ENCODE data around the gene POU5F1. TPM values are rescaled to one million over a fixed set of nuclear protein-coding genes. Genes with fewer than 3 reads are reported as not detected.

The POU5F1 gene
- total RNA-seq, 2 experiments from 2014 or later = 0.44 to 0.86 TPM

- Histone ChIP-seq H3K36me3 (ENCODE audit: insufficient read depth, low read length) (no peaks in the 10 kb centered on the region), H3K9me3 (ENCODE audit: low read length) (no peaks in the 10 kb centered on the region), H2AFZ (ENCODE audit: low read length) (peak overlapping the region; percentile 53), H3K27ac (ENCODE audit: low read depth, low read length, poor library complexity, severe bottlenecking) (no peak overlapping the region), H3K9me2 (ENCODE audit: insufficient read depth, low read length) (no peaks in the 10 kb centered on the region), H4K20me1 (ENCODE audit: insufficient read depth, low read length) (no peaks in the 10 kb centered on the region), H3K4me2 (ENCODE audit: low read length) (peak overlapping the region; percentile 55), H3K79me2 (ENCODE audit: insufficient read depth, low read depth, low read length) (no peaks in the 10 kb centered on the region), H3K4me1 (ENCODE audit: insufficient read depth, low read length, poor library complexity, severe bottlenecking) (peaks cover 21% of the 10 kb centered on the region), H3K4me3 (ENCODE audit: low read depth, low read length, poor library complexity, severe bottlenecking) (peak overlapping the region; percentile 64)
- TF ChIP-seq CTCF (conservative IDR thresholded peaks at IDR 0.05; ENCODE audit: low read length) = no peak
- TF ChIP-seq EZH2phosphoT487 (IDR thresholded peaks at IDR 0.05; ENCODE audit: borderline replicate concordance, low read depth, low read length) = no peak
- ChIA-PET POLR2A (interaction anchor here (0.6 to 2.2 kb wide), 3 partner anchors 21 to 418 kb away, joined by 3 to 5 read pairs (median 5); partner anchors contain the start of genes CCHCR1 and TCF19), CTCF (ENCODE audit: unreplicated experiment) (no interaction called here)
- intact Hi-C loops (cut with micrococcal nuclease; ENCODE audit: unreplicated experiment) = no loop called here
- no TSS peak for BruUV-seq (replicated peaks)
- peak; percentile 86 for DNase-seq (ENCODE audit: low spot score)
Observed at GRCh38 chr6:31180500-31180899, 10.0 kb upstream of the POU5F1 start.

GRCh38 chr6:31179896-31180295, 9.4 kb upstream of the POU5F1 start:
- Histone ChIP-seq H3K4me1 (ENCODE audit: insufficient read depth, low read length, poor library complexity, severe bottlenecking) (peaks cover 21% of the 10 kb centered on the region), H3K9me3 (ENCODE audit: low read length) (no peaks in the 10 kb centered on the region), H3K36me3 (ENCODE audit: insufficient read depth, low read length) (no peaks in the 10 kb centered on the region), H2AFZ (ENCODE audit: low read length) (peak overlapping the region; percentile 23), H4K20me1 (ENCODE audit: insufficient read depth, low read length) (no peaks in the 10 kb centered on the region), H3K9me2 (ENCODE audit: insufficient read depth, low read length) (no peaks in the 10 kb centered on the region), H3K4me3 (ENCODE audit: low read depth, low read length, poor library complexity, severe bottlenecking) (peak overlapping the region; percentile 64), H3K79me2 (ENCODE audit: insufficient read depth, low read depth, low read length) (no peaks in the 10 kb centered on the region), H3K27ac (ENCODE audit: low read depth, low read length, poor library complexity, severe bottlenecking) (no peak overlapping the region), H3K4me2 (ENCODE audit: low read length) (peak overlapping the region; percentile 55)
- intact Hi-C loops (cut with micrococcal nuclease; ENCODE audit: unreplicated experiment) = no loop called here
- TF ChIP-seq EZH2phosphoT487 (IDR thresholded peaks at IDR 0.05; ENCODE audit: borderline replicate concordance, low read depth, low read length) (no peak), CTCF (conservative IDR thresholded peaks at IDR 0.05; ENCODE audit: low read length) (no peak)
- ChIA-PET CTCF (ENCODE audit: unreplicated experiment) (no interaction called here), POLR2A (interaction anchor here (1.5 kb wide), 1 partner anchor 22 kb away, joined by 5 read pairs; the partner anchor contains the start of genes CCHCR1 and TCF19)
- BruUV-seq (replicated peaks) = no TSS peak
- no peak for DNase-seq (ENCODE audit: low spot score)

- no peak overlapping the region for H3K27ac ChIP-seq (ENCODE audit: low read depth, low read length, poor library complexity, severe bottlenecking)
- ChIA-PET POLR2A (interaction anchor here (1.5 kb wide), 1 partner anchor 21 kb away, joined by 5 read pairs; the partner anchor contains the start of genes CCHCR1 and TCF19), CTCF (ENCODE audit: unreplicated experiment) (no interaction called here)
- H3K4me2 ChIP-seq (ENCODE audit: low read length) = 0 out of 2 replicates have a peak overlapping the region, but pooled peaks have one; percentile 35
- no TSS peak for BruUV-seq (replicated peaks)
- no peaks in the 10 kb centered on the region for H3K79me2 ChIP-seq (ENCODE audit: insufficient read depth, low read depth, low read length)
- H3K36me3 ChIP-seq (ENCODE audit: insufficient read depth, low read length) = no peaks in the 10 kb centered on the region
- no peaks in the 10 kb centered on the region for H3K9me3 ChIP-seq (ENCODE audit: low read length)
- no peak overlapping the region for H2AFZ ChIP-seq (ENCODE audit: low read length)
- DNase-seq (ENCODE audit: low spot score) = no peak
- H3K9me2 ChIP-seq (ENCODE audit: insufficient read depth, low read length) = no peaks in the 10 kb centered on the region
- H4K20me1 ChIP-seq (ENCODE audit: insufficient read depth, low read length) = no peaks in the 10 kb centered on the region
- peaks cover 21% of the 10 kb centered on the region for H3K4me1 ChIP-seq (ENCODE audit: insufficient read depth, low read length, poor library complexity, severe bottlenecking)
- intact Hi-C loops (cut with micrococcal nuclease; ENCODE audit: unreplicated experiment) = no loop called here
- H3K4me3 ChIP-seq (ENCODE audit: low read depth, low read length, poor library complexity, severe bottlenecking) = no peak overlapping the region
- TF ChIP-seq EZH2phosphoT487 (IDR thresholded peaks at IDR 0.05; ENCODE audit: borderline replicate concordance, low read depth, low read length) = no peak
- TF ChIP-seq CTCF (conservative IDR thresholded peaks at IDR 0.05; ENCODE audit: low read length) = no peak
Observed at GRCh38 chr6:31179042-31179386, 8.5 kb upstream of the POU5F1 start.

All from OCI-LY7 (cell line).